Spleen (tissue), 11 donors: ENCODE results near the gene RAB32. TPM values are rescaled to one million over a fixed set of nuclear protein-coding genes. Genes with fewer than 3 reads are reported as not detected.

Experiments
- DNase-seq: peaks from one replicate; pipeline ENCODE4 v3.0.0-alpha.2; 2020
- H3K27ac ChIP-seq, 8 donors: fragments of 200-600 bp; sonication (generic) in 7 of 8; 1 replicate in 4 of 8; 2 replicates in 4 of 8; pipeline versions ENCODE4 v1.5.0 to v1.8.0; 2016 to 2021; ENCODE audit warnings: inconsistent platforms in 4 of 8, mild to moderate bottlenecking in 4 of 8, moderate library complexity in 1 of 8
- H3K27me3 ChIP-seq, 7 donors: fragments of 200-600 bp; sonication (generic) in 6 of 7; replicated peaks in 1 of 7; 1 replicate in 4 of 7; 2 replicates in 3 of 7; pipeline versions ENCODE4 v1.5.0 to v1.8.0; 2016 to 2021; ENCODE audit warnings: inconsistent platforms in 3 of 7, mild to moderate bottlenecking in 1 of 7
- H3K36me3 ChIP-seq, 6 donors: fragments of 200-600 bp; sonication (generic) in 5 of 6; 1 replicate in 4 of 6; 2 replicates in 2 of 6; pipeline versions ENCODE4 v1.5.0 to v1.8.0; 2016 to 2021; ENCODE audit warnings: inconsistent platforms in 2 of 6
- H3K4me1 ChIP-seq, 6 donors: fragments of 200-600 bp; sonication (generic) in 5 of 6; 1 replicate in 3 of 6; 2 replicates in 3 of 6; pipeline versions ENCODE4 v1.5.0 to v1.8.0; 2016 to 2021; ENCODE audit warnings: inconsistent platforms in 3 of 6
- H3K4me3 ChIP-seq, 8 donors: fragments of 200-600 bp; sonication (generic) in 7 of 8; 1 replicate in 4 of 8; 2 replicates in 4 of 8; pipeline versions ENCODE4 v1.5.0 to v1.8.0; 2016 to 2021; ENCODE audit warnings: inconsistent platforms in 4 of 8, mild to moderate bottlenecking in 4 of 8, moderate library complexity in 2 of 8
- H3K9me3 ChIP-seq, 8 donors: fragments of 200-600 bp; sonication (generic) in 7 of 8; 1 replicate in 4 of 8; 2 replicates in 4 of 8; pipeline versions ENCODE4 v1.5.0 to v1.8.0; 2016 to 2021; ENCODE audit warnings: inconsistent platforms in 4 of 8
- POLR2A ChIP-seq, 3 donors: fragments of 450-650 bp; IDR thresholded peaks; one replicate each; pipeline ENCODE4 v1.5.1; 2017; ENCODE audit warnings: antibody characterized with exemption in 3 of 3, mild to moderate bottlenecking in 1 of 3
- POLR2AphosphoS5 ChIP-seq, 3 donors: sonication (generic); formaldehyde crosslinking; IDR thresholded peaks; one replicate each; pipeline ENCODE4 v1.5.1; 2017; ENCODE audit warnings: antibody characterized with exemption in 3 of 3
- WGBS, 5 donors: extraction: QIAGEN DNeasy Blood & Tissue Kit in 3 of 5; methylation state at CpG; one replicate each; pipeline versions ENCODE4 v1.1.5 to v1.1.7; 2013 to 2018; 5-methylcytosine and 5-hydroxymethylcytosine counted together
- intact Hi-C: fragments of 100-400 bp; cut with DNase I; formaldehyde crosslinking; loops from one replicate; pipeline ENCODE4 v1.15.0; 2023; ENCODE audit warnings: low total_unique reads
- polyA plus RNA-seq, 3 donors: library from polyadenylated mRNA; stranded (reverse); fragments of 200-250 nt; gene quantifications; one replicate each; pipeline ENCODE4 v1.2.1, GENCODE V29; 2013
- total RNA-seq, 7 donors: library from RNA; depleted of rRNA in 3 of 7; stranded (reverse); fragments of >200 nt in 3 of 7; fragmentation: NEBNext Ultra II Directional in 4 of 7; extraction: Animal tissue kit (Norgen Biotek cat#: 25700) in 4 of 7; gene quantifications; one replicate each; pipeline versions ENCODE4 v1.1.0 to v1.2.1, GENCODE V29; 2016 to 2021
- TF ChIP-seq, protein P1 (sequence below), 11 experiments: fragments of 200-600 bp in 7 of 11; fragments of 450-650 bp in 4 of 11; sonication (generic) in 4 of 11; IDR thresholded peaks in 8 of 11; conservative IDR thresholded peaks in 3 of 11; 1 replicate in 7 of 11; 2 replicates in 4 of 11; pipeline versions ENCODE4 v1.4.0 to v1.8.0; 2016 to 2021; ENCODE audit warnings: antibody characterized with exemption in 11 of 11, inconsistent platforms in 4 of 11, mild to moderate bottlenecking in 1 of 11
- donor health status: healthy with polysubstance abuse.
- donor health status: DM: no; HTN: no; CAD: no; lungs with moderate emphysema.
- donor health status: DM: no; HTN: no; CAD: no.
- donor health status: Bipolar disorder and iron deficiency.
- donor health status: healthy.
- donor health status: DM: no; HTN: no; CAD: no.
- donor health status: DM: yes; HTN: yes; CAD: no.

Gene RAB32
- total and polyA plus RNA-seq, 10 donors, result 20.1 to 88.6 (median 46.8) TPM

- Histone ChIP-seq H3K4me1 (peaks cover 0 to 8% (median 0%) of the 10 kb centered on the region in 6 donors), H3K4me3 (no peak overlapping the region), H3K27ac (no peak overlapping the region), H3K36me3 (no peaks in the 10 kb centered on the region), H3K27me3 (no peaks in the 10 kb centered on the region), H3K9me3 (peaks cover 0 to 6% (median 0%) of the 10 kb centered on the region in 8 donors)
- DNase-seq, result no peak
- WGBS, 5 donors, result 65 to 86% (median 76%) methylated on average over 1 of the region's 1 CpG
- intact Hi-C loops, result no loop called here
- TF ChIP-seq, protein P1, sequence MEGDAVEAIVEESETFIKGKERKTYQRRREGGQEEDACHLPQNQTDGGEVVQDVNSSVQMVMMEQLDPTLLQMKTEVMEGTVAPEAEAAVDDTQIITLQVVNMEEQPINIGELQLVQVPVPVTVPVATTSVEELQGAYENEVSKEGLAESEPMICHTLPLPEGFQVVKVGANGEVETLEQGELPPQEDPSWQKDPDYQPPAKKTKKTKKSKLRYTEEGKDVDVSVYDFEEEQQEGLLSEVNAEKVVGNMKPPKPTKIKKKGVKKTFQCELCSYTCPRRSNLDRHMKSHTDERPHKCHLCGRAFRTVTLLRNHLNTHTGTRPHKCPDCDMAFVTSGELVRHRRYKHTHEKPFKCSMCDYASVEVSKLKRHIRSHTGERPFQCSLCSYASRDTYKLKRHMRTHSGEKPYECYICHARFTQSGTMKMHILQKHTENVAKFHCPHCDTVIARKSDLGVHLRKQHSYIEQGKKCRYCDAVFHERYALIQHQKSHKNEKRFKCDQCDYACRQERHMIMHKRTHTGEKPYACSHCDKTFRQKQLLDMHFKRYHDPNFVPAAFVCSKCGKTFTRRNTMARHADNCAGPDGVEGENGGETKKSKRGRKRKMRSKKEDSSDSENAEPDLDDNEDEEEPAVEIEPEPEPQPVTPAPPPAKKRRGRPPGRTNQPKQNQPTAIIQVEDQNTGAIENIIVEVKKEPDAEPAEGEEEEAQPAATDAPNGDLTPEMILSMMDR (IDR thresholded peaks at IDR 0.05 in 8 of 11, conservative IDR thresholded peaks at IDR 0.05 in 3 of 11), result no peak
- TF ChIP-seq POLR2AphosphoS5 (IDR thresholded peaks at IDR 0.05) (no peak), POLR2A (IDR thresholded peaks at IDR 0.05) (no peak)
Observed at GRCh38 chr6:146581968-146582367, 38.3 kb downstream of the RAB32 start.

DNA sequence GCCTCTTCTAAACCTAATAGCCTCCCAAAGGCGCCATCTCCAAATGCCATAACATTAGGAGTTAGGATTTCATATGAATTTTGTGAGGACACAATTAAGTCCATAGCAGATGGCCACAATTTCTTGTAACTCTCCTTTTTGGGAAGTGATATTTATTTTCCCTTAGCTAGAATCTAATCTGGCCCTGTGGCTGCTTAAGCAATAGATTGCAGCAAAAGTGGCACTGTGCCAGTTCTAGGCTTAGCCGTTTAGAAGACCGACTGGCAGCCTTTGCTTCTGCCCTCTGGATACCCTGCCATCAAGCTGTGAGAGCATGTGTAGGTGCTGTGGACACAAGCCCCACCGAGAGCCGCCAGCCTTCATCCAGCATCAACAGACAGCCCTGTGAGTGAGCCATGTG is 39.2 kb downstream of the RAB32 start:
- DNase-seq, result no peak
- H3K27ac ChIP-seq, result no peak overlapping the region
- H3K27me3 ChIP-seq, result no peaks in the 10 kb centered on the region
- H3K4me1 ChIP-seq, result peaks cover 0 to 12% (median 0%) of the 10 kb centered on the region in 6 donors
- TF ChIP-seq, protein P1 (IDR thresholded peaks at IDR 0.05 in 8 of 11, conservative IDR thresholded peaks at IDR 0.05 in 3 of 11), result no peak
- no peak for TF ChIP-seq POLR2AphosphoS5 (IDR thresholded peaks at IDR 0.05)
- no peak for TF ChIP-seq POLR2A (IDR thresholded peaks at IDR 0.05)
- H3K36me3 ChIP-seq, result no peaks in the 10 kb centered on the region
- no peak overlapping the region for H3K4me3 ChIP-seq
- 50 to 87% (median 65%) methylated on average over 5 of the region's 5 CpGs for WGBS, 5 donors
- intact Hi-C loops, result no loop called here
- peaks cover 0 to 6% (median 0%) of the 10 kb centered on the region in 8 donors for H3K9me3 ChIP-seq

- peaks cover 0 to 6% (median 0%) of the 10 kb centered on the region in 8 donors for H3K9me3 ChIP-seq
- WGBS, 5 donors, result 63 to 75% (median 69%) methylated on average over 1 of the region's 1 CpG
- H3K4me1 ChIP-seq, result peaks cover 0 to 17% (median 0%) of the 10 kb centered on the region in 6 donors
- intact Hi-C loops, result no loop called here
- no peak for DNase-seq
- no peak overlapping the region for H3K4me3 ChIP-seq
- TF ChIP-seq POLR2A (IDR thresholded peaks at IDR 0.05) (no peak), POLR2AphosphoS5 (IDR thresholded peaks at IDR 0.05) (no peak)
- TF ChIP-seq, protein P1 (IDR thresholded peaks at IDR 0.05 in 8 of 11, conservative IDR thresholded peaks at IDR 0.05 in 3 of 11), result no peak
- no peaks in the 10 kb centered on the region for H3K36me3 ChIP-seq
- no peaks in the 10 kb centered on the region for H3K27me3 ChIP-seq
- H3K27ac ChIP-seq, result no peak overlapping the region
Observed at GRCh38 chr6:146583966-146584365, 40.3 kb downstream of the RAB32 start.

DNA sequence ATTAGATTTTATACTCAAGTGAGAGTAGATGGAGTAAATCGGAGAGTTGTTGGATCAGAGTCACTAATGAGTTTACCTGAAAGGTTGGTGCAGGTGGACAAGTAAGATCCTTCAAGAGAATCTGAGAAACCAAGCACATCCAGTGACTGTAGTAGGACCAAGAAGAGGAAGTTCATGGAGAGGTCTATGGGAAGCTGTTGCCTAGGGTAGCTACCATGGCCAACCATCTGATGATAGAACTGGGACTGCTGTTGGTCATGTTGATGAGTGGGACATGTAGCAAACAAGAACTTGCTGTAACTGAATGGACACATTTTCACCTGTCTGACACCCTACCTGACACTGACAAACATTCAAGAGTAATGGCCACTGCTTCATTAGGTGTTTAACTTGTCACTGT is 43.8 kb downstream of the RAB32 start:
- Histone ChIP-seq H3K27me3 (no peaks in the 10 kb centered on the region), H3K36me3 (no peaks in the 10 kb centered on the region), H3K9me3 (peaks cover 0 to 6% (median 0%) of the 10 kb centered on the region in 8 donors), H3K4me3 (no peak overlapping the region), H3K27ac (no peak overlapping the region), H3K4me1 (peaks cover 0 to 17% (median 0%) of the 10 kb centered on the region in 6 donors)
- TF ChIP-seq, protein P1 (IDR thresholded peaks at IDR 0.05 in 8 of 11, conservative IDR thresholded peaks at IDR 0.05 in 3 of 11), result no peak
- TF ChIP-seq POLR2AphosphoS5 (IDR thresholded peaks at IDR 0.05), result no peak
- TF ChIP-seq POLR2A (IDR thresholded peaks at IDR 0.05), result no peak
- intact Hi-C loops, result no loop called here
- DNase-seq, result no peak
- 0% methylated on average over 1 of the region's 1 CpG; no CpG with 5 or more reads in 1 of the 5 donors for WGBS, 5 donors
